HepG2 (cell line): Measurements from ENCODE around the gene GDF15. TPM values are rescaled to one million over a fixed set of nuclear protein-coding genes. Genes with fewer than 3 reads are reported as not detected.

Experiments used
- CREBL2 ChIP-seq: sonication (generic); formaldehyde crosslinking; IDR thresholded peaks from 2 replicates; pipeline ENCODE4 v1.8.1; 2023; ENCODE audit warnings: missing genetic modification reagents, mild to moderate bottlenecking, borderline replicate concordance
- ERF ChIP-seq: IDR thresholded peaks from 2 replicates; pipeline ENCODE4 v1.6.1; 2018; ENCODE audit warnings: missing biosample characterization, missing genetic modification reagents
- GTF3A ChIP-seq: sonication (generic); formaldehyde crosslinking; conservative IDR thresholded peaks from 2 replicates; pipeline ENCODE4 v1.4.0; 2020; ENCODE audit warnings: mild to moderate bottlenecking, missing genetic modification reagents
- POLR2AphosphoS2 ChIP-seq: IDR thresholded peaks from 2 replicates; pipeline ENCODE4 v1.6.1; 2011; ENCODE audit warnings: low read depth, low read length, improper control_type of control experiment
- REXO4 ChIP-seq: sonication (generic); formaldehyde crosslinking; IDR thresholded peaks from 2 replicates; pipeline ENCODE4 v1.8.0; 2022; ENCODE audit warnings: missing genetic modification reagents, mild to moderate bottlenecking, borderline replicate concordance
- RORA ChIP-seq: sonication (generic); formaldehyde crosslinking; IDR thresholded peaks from 2 replicates; pipeline ENCODE4 v1.5.0; 2020; ENCODE audit warnings: mild to moderate bottlenecking, missing genetic modification reagents, moderate library complexity
- TCF12 ChIP-seq, 2 experiments: fragments of 450-650 bp in 1 of 2; sonication (generic) in 1 of 2; formaldehyde crosslinking in 1 of 2; IDR thresholded peaks; 2 replicates each; pipeline versions ENCODE4 v1.6.1 to v1.8.0; 2017 to 2022; ENCODE audit warnings: antibody characterized with exemption in 1 of 2, mild to moderate bottlenecking in 1 of 2, missing genetic modification reagents in 1 of 2, moderate library complexity in 1 of 2
- ZBTB21 ChIP-seq: sonication (generic); formaldehyde crosslinking; IDR thresholded peaks from 2 replicates; pipeline ENCODE4 v1.4.0; 2020; ENCODE audit warnings: missing genetic modification reagents
- ZC3H4 ChIP-seq: sonication (generic); formaldehyde crosslinking; IDR thresholded peaks from 2 replicates; pipeline ENCODE4 v1.4.0; 2020; ENCODE audit warnings: missing genetic modification reagents, borderline replicate concordance
- ZNF253 ChIP-seq: sonication (generic); formaldehyde crosslinking; IDR thresholded peaks from 2 replicates; pipeline ENCODE4 v1.8.0; 2022; ENCODE audit warnings: mild to moderate bottlenecking, missing genetic modification reagents, borderline replicate concordance
- ZNF281 ChIP-seq: sonication (generic); formaldehyde crosslinking; IDR thresholded peaks from 2 replicates; pipeline ENCODE4 v1.4.0; 2020; ENCODE audit warnings: missing genetic modification reagents, borderline replicate concordance
- ZNF282 ChIP-seq: fragments of 450-650 bp; IDR thresholded peaks from 2 replicates; pipeline ENCODE4 v1.6.1; 2018; ENCODE audit not compliant: partially characterized antibody
- ZNF572 ChIP-seq: sonication (generic); formaldehyde crosslinking; IDR thresholded peaks from 2 replicates; pipeline ENCODE4 v1.5.1; 2020; ENCODE audit warnings: mild to moderate bottlenecking, missing genetic modification reagents
- ZNF639 ChIP-seq: conservative IDR thresholded peaks from 2 replicates; pipeline ENCODE4 v1.6.1; 2018; ENCODE audit warnings: missing genetic modification reagents
- polyA plus RNA-seq, 8 experiments: library from polyadenylated mRNA; depleted of rRNA in 3 of 8; stranded (reverse) in 7 of 8; unstranded in 1 of 8; fragments of >200 nt; fragmentation: Illumina TruSeq in 4 of 8; extraction: Trizol in 4 of 8; gene quantifications; 2 replicates each; pipeline versions ENCODE4 v1.2.1 to v1.2.3, GENCODE V29; 2011 to 2016; ENCODE audit warnings: low read depth in 4 of 8, missing spikeins in 1 of 8, mixed read lengths in 1 of 8; ENCODE audit not compliant: insufficient read depth in 1 of 8
- total RNA-seq, 5 experiments: library from RNA; depleted of rRNA; stranded (reverse); fragments of >200 nt; fragmentation: Illumina TruSeq; extraction: Trizol; gene quantifications; 2 replicates each; pipeline ENCODE4 v1.2.3, GENCODE V29; 2016; ENCODE audit warnings: low read depth in 1 of 5
- TF ChIP-seq, protein P1 (sequence below): sonication (generic); formaldehyde crosslinking; IDR thresholded peaks from 2 replicates; pipeline ENCODE4 v1.4.0; 2020; ENCODE audit warnings: mild to moderate bottlenecking, missing genetic modification reagents
- TF ChIP-seq, protein P2 (sequence below): sonication (generic); formaldehyde crosslinking; IDR thresholded peaks from 2 replicates; pipeline ENCODE4 v1.4.0; 2020; ENCODE audit warnings: missing genetic modification reagents, mild to moderate bottlenecking, borderline replicate concordance
- TF ChIP-seq, protein P3 (sequence below): sonication (generic); formaldehyde crosslinking; IDR thresholded peaks from 2 replicates; pipeline ENCODE4 v1.8.0; 2022; ENCODE audit warnings: missing genetic modification reagents, mild to moderate bottlenecking, inconsistent platforms, borderline replicate concordance

Gene GDF15
- total and polyA plus RNA-seq, 2 of the 13 experiments (the other 11 are each of a cell fraction or from before 2014, with no cell fraction given), result 146 to 422 TPM

- no peak for TF ChIP-seq ZNF639 (CRISPR knock-in tag)
- TF ChIP-seq ZNF282, result no peak
- TF ChIP-seq, protein P1, sequence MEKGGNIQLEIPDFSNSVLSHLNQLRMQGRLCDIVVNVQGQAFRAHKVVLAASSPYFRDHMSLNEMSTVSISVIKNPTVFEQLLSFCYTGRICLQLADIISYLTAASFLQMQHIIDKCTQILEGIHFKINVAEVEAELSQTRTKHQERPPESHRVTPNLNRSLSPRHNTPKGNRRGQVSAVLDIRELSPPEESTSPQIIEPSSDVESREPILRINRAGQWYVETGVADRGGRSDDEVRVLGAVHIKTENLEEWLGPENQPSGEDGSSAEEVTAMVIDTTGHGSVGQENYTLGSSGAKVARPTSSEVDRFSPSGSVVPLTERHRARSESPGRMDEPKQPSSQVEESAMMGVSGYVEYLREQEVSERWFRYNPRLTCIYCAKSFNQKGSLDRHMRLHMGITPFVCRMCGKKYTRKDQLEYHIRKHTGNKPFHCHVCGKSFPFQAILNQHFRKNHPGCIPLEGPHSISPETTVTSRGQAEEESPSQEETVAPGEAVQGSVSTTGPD (CRISPR knock-in tag), result no peak
- no peak for TF ChIP-seq ZNF572 (CRISPR knock-in tag)
- no peak for TF ChIP-seq ZC3H4 (CRISPR knock-in tag)
- no peak for TF ChIP-seq TCF12 (IDR thresholded peaks at IDR 0.05)
- TF ChIP-seq TCF12 (CRISPR knock-in tag; IDR thresholded peaks at IDR 0.05), result no peak
- TF ChIP-seq, protein P2, sequence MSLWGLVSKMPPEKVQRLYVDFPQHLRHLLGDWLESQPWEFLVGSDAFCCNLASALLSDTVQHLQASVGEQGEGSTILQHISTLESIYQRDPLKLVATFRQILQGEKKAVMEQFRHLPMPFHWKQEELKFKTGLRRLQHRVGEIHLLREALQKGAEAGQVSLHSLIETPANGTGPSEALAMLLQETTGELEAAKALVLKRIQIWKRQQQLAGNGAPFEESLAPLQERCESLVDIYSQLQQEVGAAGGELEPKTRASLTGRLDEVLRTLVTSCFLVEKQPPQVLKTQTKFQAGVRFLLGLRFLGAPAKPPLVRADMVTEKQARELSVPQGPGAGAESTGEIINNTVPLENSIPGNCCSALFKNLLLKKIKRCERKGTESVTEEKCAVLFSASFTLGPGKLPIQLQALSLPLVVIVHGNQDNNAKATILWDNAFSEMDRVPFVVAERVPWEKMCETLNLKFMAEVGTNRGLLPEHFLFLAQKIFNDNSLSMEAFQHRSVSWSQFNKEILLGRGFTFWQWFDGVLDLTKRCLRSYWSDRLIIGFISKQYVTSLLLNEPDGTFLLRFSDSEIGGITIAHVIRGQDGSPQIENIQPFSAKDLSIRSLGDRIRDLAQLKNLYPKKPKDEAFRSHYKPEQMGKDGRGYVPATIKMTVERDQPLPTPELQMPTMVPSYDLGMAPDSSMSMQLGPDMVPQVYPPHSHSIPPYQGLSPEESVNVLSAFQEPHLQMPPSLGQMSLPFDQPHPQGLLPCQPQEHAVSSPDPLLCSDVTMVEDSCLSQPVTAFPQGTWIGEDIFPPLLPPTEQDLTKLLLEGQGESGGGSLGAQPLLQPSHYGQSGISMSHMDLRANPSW (CRISPR knock-in tag), result no peak
- TF ChIP-seq ZNF253 (CRISPR knock-in tag), result no peak
- no peak for TF ChIP-seq CREBL2
- no peak for TF ChIP-seq REXO4
- no peak for TF ChIP-seq POLR2AphosphoS2
- no peak for TF ChIP-seq GTF3A (CRISPR knock-in tag)
- no peak for TF ChIP-seq ZNF281 (CRISPR knock-in tag)
- TF ChIP-seq, protein P3, sequence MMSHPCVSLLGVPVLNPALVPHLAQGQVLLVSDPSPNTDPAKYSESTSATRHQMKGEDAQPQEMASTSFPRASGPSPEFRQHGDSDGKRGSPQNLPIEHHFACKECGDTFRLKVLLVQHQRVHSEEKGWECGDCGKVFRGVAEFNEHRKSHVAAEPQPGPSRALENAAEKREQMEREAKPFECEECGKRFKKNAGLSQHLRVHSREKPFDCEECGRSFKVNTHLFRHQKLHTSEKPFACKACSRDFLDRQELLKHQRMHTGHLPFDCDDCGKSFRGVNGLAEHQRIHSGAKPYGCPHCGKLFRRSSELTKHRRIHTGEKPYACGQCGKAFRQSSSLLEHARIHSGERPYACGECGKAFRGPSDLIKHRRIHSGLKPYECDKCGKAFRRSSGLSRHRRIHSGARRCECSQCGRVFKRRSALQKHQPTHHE (CRISPR knock-in tag), result no peak
- TF ChIP-seq RORA, result no peak
- TF ChIP-seq ZBTB21 (CRISPR knock-in tag), result no peak
- TF ChIP-seq ERF (CRISPR knock-in tag), result 0 out of 2 replicates have a peak, but pooled peaks have one; percentile 16
These were observed 10.7 kb downstream of the GDF15 start (continued) for GRCh38 chr19:18396471-18397241.
